DOHH2 (cell line): Measurements from ENCODE around the gene KRTAP5-1.

Experiments used
- H3F3A ChIP-seq: fragments of 200-600 bp; sonication (generic), shearing (Covaris generic); 2 replicates; pipeline ENCODE4 v1.6.0; 2016; ENCODE audit warnings: antibody characterized with exemption, mild to moderate bottlenecking; ENCODE audit not compliant: control insufficient read depth, insufficient read depth
- H3K27ac ChIP-seq: fragments of 200-600 bp; sonication (generic); 2 replicates; pipeline ENCODE4 v1.5.1; 2014; ENCODE audit warnings: low read depth, mild to moderate bottlenecking, low read length, moderate library complexity
- H3K27me3 ChIP-seq: fragments of 200-600 bp; sonication (generic); 2 replicates; pipeline ENCODE4 v1.6.1; 2014; ENCODE audit warnings: mild to moderate bottlenecking, low read length, mixed read lengths; ENCODE audit not compliant: control insufficient read depth
- H3K36me3 ChIP-seq: fragments of 200-600 bp; sonication (generic); 2 replicates; pipeline ENCODE4 v1.6.1; 2014; ENCODE audit warnings: mild to moderate bottlenecking, low read length, moderate library complexity, mixed read lengths; ENCODE audit not compliant: control insufficient read depth
- H3K4me1 ChIP-seq: fragments of 200-600 bp; sonication (generic); 2 replicates; pipeline ENCODE4 v1.6.1; 2014; ENCODE audit warnings: mild to moderate bottlenecking, low read length, mixed read lengths; ENCODE audit not compliant: control insufficient read depth
- H3K4me2 ChIP-seq: fragments of 200-600 bp; sonication (generic); 2 replicates; pipeline ENCODE4 v1.6.0; 2014; ENCODE audit warnings: mild to moderate bottlenecking, low read length, moderate library complexity
- H3K4me3 ChIP-seq: fragments of 200-600 bp; sonication (generic); 2 replicates; pipeline ENCODE4 v1.5.1; 2014; ENCODE audit warnings: mild to moderate bottlenecking, low read length, mixed read lengths
- H3K79me2 ChIP-seq: fragments of 200-600 bp; sonication (generic); 2 replicates; pipeline ENCODE4 v1.6.1; 2014; ENCODE audit warnings: mild to moderate bottlenecking, low read length, mixed read lengths; ENCODE audit not compliant: control insufficient read depth
- H3K9me2 ChIP-seq: fragments of 200-600 bp; sonication (generic); replicated peaks from 2 replicates; pipeline ENCODE4 v1.6.1; 2014; ENCODE audit warnings: mild to moderate bottlenecking, low read length, mixed read lengths; ENCODE audit not compliant: control insufficient read depth
- H3K9me3 ChIP-seq: fragments of 200-600 bp; sonication (generic); 2 replicates; pipeline ENCODE4 v1.6.1; 2014; ENCODE audit warnings: antibody characterized with exemption, low read length, mixed read lengths; ENCODE audit not compliant: control insufficient read depth, insufficient read depth
- H4K20me1 ChIP-seq: fragments of 200-600 bp; sonication (generic); 2 replicates; pipeline ENCODE4 v1.6.0; 2014; ENCODE audit warnings: low read depth, mild to moderate bottlenecking, antibody characterized with exemption, low read length, moderate library complexity; ENCODE audit not compliant: control insufficient read depth, insufficient read depth
- EZH2phosphoT487 ChIP-seq: fragments of 200-600 bp; sonication (generic); IDR thresholded peaks from 2 replicates; pipeline ENCODE4 v1.6.1; 2017; ENCODE audit warnings: borderline replicate concordance, mild to moderate bottlenecking, antibody characterized with exemption, low read length, moderate library complexity, mixed read lengths
- TF ChIP-seq, protein P1 (sequence below): fragments of 200-600 bp; sonication (generic); IDR thresholded peaks from one replicate; pipeline ENCODE4 v1.5.1; 2014; ENCODE audit warnings: antibody characterized with exemption, mild to moderate bottlenecking, low read depth, low read length; ENCODE audit not compliant: poor library complexity, severe bottlenecking

KRTAP5-1 gene

DNA sequence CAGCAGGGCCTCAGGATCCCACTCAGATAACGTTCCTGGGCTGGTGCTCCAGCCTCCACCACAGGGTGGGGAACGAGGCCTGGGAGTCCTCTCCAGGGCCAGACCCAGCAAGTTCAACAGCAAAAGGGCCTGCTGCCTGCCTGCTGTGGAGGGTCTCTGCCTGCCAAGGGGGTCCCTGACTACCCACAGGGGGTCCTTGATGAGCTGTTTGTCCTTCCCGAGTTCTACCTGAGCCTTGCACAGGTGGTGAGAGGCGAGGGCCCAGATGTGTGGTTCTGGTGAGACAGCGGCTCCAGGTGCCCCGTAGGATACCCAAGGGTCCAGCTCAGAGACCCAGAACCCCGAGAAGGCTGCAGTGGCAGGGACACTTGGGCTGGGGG lies 17.4 kb downstream of the KRTAP5-1 start:
- Histone ChIP-seq H3K4me3 (no peak overlapping the region), H3K9me2 (no peaks in the 10 kb centered on the region), H3K27me3 (peaks cover 23% of the 10 kb centered on the region), H3K9me3 (no peaks in the 10 kb centered on the region), H3K27ac (no peak overlapping the region), H3K4me2 (no peak overlapping the region), H3K36me3 (no peaks in the 10 kb centered on the region), H3K79me2 (no peaks in the 10 kb centered on the region), H3F3A (no peaks in the 10 kb centered on the region), H4K20me1 (no peaks in the 10 kb centered on the region), H3K4me1 (peaks cover 9% of the 10 kb centered on the region)
- TF ChIP-seq, protein P1, sequence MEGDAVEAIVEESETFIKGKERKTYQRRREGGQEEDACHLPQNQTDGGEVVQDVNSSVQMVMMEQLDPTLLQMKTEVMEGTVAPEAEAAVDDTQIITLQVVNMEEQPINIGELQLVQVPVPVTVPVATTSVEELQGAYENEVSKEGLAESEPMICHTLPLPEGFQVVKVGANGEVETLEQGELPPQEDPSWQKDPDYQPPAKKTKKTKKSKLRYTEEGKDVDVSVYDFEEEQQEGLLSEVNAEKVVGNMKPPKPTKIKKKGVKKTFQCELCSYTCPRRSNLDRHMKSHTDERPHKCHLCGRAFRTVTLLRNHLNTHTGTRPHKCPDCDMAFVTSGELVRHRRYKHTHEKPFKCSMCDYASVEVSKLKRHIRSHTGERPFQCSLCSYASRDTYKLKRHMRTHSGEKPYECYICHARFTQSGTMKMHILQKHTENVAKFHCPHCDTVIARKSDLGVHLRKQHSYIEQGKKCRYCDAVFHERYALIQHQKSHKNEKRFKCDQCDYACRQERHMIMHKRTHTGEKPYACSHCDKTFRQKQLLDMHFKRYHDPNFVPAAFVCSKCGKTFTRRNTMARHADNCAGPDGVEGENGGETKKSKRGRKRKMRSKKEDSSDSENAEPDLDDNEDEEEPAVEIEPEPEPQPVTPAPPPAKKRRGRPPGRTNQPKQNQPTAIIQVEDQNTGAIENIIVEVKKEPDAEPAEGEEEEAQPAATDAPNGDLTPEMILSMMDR, result no peak
- TF ChIP-seq EZH2phosphoT487, result no peak

DNA sequence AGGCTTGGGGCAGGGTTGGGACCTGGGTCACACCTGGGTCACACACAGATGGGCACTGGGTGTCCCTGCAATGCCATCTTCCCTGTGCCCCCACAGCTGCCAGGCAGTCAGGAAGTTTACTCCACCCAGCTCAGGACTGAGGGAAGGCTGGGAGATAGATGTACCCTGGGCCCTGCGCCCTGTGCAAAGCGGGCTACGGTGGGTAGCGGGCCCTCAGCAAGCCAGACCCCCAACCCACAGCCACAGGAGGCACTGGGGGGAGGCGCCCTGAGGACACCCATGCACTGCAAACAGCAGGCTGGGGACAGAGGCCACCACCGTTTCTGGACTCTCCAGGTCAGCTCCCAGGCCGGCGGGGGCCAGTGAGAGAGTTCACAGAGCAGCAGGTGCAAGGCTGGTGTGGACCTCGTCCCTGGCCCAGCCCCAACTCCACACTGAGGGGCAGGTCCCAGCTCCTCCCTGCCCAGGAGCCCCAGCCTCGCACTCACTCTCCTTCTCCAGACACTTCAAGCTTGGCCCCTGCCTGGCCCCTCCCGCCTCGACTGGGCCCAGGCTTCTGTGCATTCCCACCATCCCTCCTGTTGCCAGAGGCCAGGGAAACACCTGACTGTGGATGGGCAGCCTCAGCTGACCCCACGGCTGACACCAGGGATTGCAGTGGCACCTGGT lies 17.9 kb downstream of the KRTAP5-1 start:
- H3K27ac ChIP-seq, result no peak overlapping the region
- H3K9me3 ChIP-seq, result no peaks in the 10 kb centered on the region
- H3K36me3 ChIP-seq, result no peaks in the 10 kb centered on the region
- TF ChIP-seq EZH2phosphoT487, result no peak
- TF ChIP-seq, protein P1, result no peak
- H3K4me3 ChIP-seq, result no peak overlapping the region
- H3K27me3 ChIP-seq, result peaks cover 19% of the 10 kb centered on the region
- no peaks in the 10 kb centered on the region for H3K9me2 ChIP-seq
- peaks cover 6% of the 10 kb centered on the region for H3K4me1 ChIP-seq
- no peak overlapping the region for H3K4me2 ChIP-seq
- H3F3A ChIP-seq, result no peaks in the 10 kb centered on the region
- H3K79me2 ChIP-seq, result no peaks in the 10 kb centered on the region
- no peaks in the 10 kb centered on the region for H4K20me1 ChIP-seq

DNA sequence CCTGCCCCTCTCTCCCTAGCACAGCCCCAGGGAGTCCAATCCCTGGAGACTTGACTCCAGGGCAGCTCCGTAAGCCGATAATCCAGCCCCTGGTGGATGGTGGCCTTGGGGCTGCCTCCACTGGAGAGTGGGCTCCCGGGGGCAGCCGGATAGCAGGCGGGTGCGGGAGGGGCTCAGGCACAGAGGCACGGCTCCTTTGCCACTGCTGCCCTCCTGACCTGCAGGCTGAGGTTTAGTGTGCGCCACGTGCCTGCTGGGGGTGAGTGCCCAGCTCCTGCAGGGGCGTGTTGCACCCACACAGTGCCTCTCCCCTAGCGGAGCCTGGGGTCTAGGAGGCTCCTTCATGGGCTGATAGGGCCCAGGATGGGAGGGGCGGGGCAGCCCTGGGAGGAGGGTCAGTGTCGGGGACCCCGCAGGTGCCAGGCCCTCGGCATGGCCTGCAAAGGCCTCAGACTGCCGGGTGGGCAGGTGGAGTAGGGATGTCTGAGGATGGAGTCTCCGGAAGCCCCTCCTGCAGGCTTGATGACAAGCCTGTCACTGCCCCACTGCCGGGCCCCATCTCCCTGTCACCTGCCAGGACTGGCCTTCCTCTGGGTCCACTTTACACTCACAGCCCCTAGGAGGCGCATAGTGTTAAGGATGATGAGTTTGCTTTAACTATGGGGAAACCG lies 18.6 kb downstream of the KRTAP5-1 start:
- H3K79me2 ChIP-seq, result no peaks in the 10 kb centered on the region
- H4K20me1 ChIP-seq, result no peaks in the 10 kb centered on the region
- no peaks in the 10 kb centered on the region for H3K36me3 ChIP-seq
- peaks cover 6% of the 10 kb centered on the region for H3K4me1 ChIP-seq
- no peak overlapping the region for H3K4me2 ChIP-seq
- H3K9me2 ChIP-seq, result no peaks in the 10 kb centered on the region
- peaks cover 19% of the 10 kb centered on the region for H3K27me3 ChIP-seq
- no peak overlapping the region for H3K4me3 ChIP-seq
- TF ChIP-seq EZH2phosphoT487, result no peak
- TF ChIP-seq, protein P1, result peak; percentile 17
- no peak overlapping the region for H3K27ac ChIP-seq
- H3F3A ChIP-seq, result no peaks in the 10 kb centered on the region
- no peaks in the 10 kb centered on the region for H3K9me3 ChIP-seq
